HG03039 (cell line): ENCODE data around the gene SIGLEC7.

Source experiments
- ATAC-seq: cut with Tn5 transposase; IDR thresholded peaks from one replicate; pipeline ENCODE4 v1.9.1; 2021; ENCODE audit warnings: mild to moderate bottlenecking, moderate library complexity; ENCODE audit not compliant: unreplicated experiment

Gene SIGLEC7

GRCh38 chr19:51142119-51142518 is at the start of gene SIGLEC7:
Gene SIGLEC7, plus strand, starts transcription at chr19:51142301. Its CDS starts 69 bp downstream, at chr19:51142370.
- no peak for ATAC-seq

- no peak for ATAC-seq
Measured at GRCh38 chr19:51093101-51093500, 49.0 kb upstream of the SIGLEC7 start.

GRCh38 chr19:51093510-51094345 is 48.4 kb upstream of the SIGLEC7 start:
- ATAC-seq = no peak

GRCh38 chr19:51094696-51095279 is 47.3 kb upstream of the SIGLEC7 start:
- ATAC-seq = no peak

GRCh38 chr19:51096473-51097165 is 45.5 kb upstream of the SIGLEC7 start:
- no peak for ATAC-seq

- no peak for ATAC-seq
Measured at GRCh38 chr19:51097166-51097738, 44.8 kb upstream of the SIGLEC7 start.

- no peak for ATAC-seq
Measured at GRCh38 chr19:51097796-51098195, 44.3 kb upstream of the SIGLEC7 start.

- no peak for ATAC-seq
Measured at GRCh38 chr19:51098365-51099046, 43.6 kb upstream of the SIGLEC7 start.

- ATAC-seq = no peak
Measured at GRCh38 chr19:51099047-51099382, 43.1 kb upstream of the SIGLEC7 start.

GRCh38 chr19:51100601-51101000 is 41.5 kb upstream of the SIGLEC7 start:
- ATAC-seq = no peak

GRCh38 chr19:51101171-51101865 is 40.8 kb upstream of the SIGLEC7 start:
- no peak for ATAC-seq

GRCh38 chr19:51102991-51103390 is 39.1 kb upstream of the SIGLEC7 start:
- ATAC-seq = no peak

- no peak for ATAC-seq
Measured at GRCh38 chr19:51103926-51104341, 38.2 kb upstream of the SIGLEC7 start.

- no peak for ATAC-seq
Measured at GRCh38 chr19:51107406-51108065, 34.6 kb upstream of the SIGLEC7 start.

GRCh38 chr19:51108066-51108804 is 33.9 kb upstream of the SIGLEC7 start, which contains the start of gene CTU1:
Gene CTU1, minus strand, starts transcription at chr19:51108409. Its CDS starts 3,840 bp downstream, at chr19:51104569.
- peak; percentile 92 for ATAC-seq

- peak; percentile 21 for ATAC-seq
Measured at GRCh38 chr19:51108805-51109146, 33.3 kb upstream of the SIGLEC7 start.

GRCh38 chr19:51110666-51110971 is 31.5 kb upstream of the SIGLEC7 start:
- no peak for ATAC-seq

GRCh38 chr19:51111606-51112005 is 30.5 kb upstream of the SIGLEC7 start:
- ATAC-seq = no peak

- ATAC-seq = no peak
Measured at GRCh38 chr19:51114087-51114729, 27.9 kb upstream of the SIGLEC7 start.
